ENCODE data around the gene LYPD3.

The LYPD3 gene

GRCh38 chr19:43468354-43469159 is 3.1 kb upstream of the LYPD3 start:
- no peak for DNase-seq (ENCODE audit: insufficient read length, low spot score)
- FAIRE-seq, result no peak
- no peak for TF ChIP-seq CTCF (IDR thresholded peaks at IDR 0.05; ENCODE audit: insufficient read depth, missing control alignments)

DNA sequence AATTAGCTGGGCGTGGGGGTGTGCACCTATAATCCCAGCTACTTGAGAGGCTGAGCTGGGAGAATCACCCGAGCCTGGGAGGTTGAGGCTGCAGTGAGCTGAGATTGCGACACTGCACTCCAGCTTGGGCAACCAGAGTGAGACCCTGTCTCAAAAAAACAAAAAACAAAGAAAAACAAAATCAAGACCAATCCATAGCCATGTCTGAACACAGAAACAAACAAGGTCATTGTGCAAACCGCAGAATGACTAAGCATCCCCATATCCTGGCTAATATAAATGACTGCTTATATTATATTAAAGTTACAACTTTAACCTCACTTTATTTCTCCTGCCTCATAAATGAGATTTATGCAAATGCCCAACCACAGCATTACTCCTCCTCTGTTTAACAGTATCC is 2.3 kb upstream of the LYPD3 start:
- DNase-seq (ENCODE audit: insufficient read length, low spot score) (no peak), FAIRE-seq (no peak)
- TF ChIP-seq CTCF (IDR thresholded peaks at IDR 0.05; ENCODE audit: insufficient read depth, missing control alignments), result no peak

DNA sequence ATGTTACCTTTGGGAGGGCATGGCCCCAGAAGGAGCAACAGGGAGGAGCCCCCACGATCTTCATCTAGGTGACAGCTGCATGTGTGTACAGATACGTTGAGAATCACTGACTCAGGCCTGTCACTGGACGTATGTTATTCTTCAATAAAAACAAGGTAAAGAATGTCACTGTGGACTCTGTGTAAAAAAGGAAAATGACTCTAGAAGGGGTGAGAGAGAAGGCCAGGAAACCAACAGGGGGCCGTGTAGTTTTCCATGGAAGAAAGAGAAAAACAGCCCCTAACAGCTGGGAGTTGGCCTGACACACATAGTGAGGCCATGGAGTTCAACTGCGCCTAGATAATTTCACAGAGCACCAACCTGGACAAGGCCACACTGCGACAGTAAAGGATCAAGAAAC is 1.9 kb upstream of the LYPD3 start:
- FAIRE-seq, result no peak
- no peak for DNase-seq (ENCODE audit: insufficient read length, low spot score)

DNA sequence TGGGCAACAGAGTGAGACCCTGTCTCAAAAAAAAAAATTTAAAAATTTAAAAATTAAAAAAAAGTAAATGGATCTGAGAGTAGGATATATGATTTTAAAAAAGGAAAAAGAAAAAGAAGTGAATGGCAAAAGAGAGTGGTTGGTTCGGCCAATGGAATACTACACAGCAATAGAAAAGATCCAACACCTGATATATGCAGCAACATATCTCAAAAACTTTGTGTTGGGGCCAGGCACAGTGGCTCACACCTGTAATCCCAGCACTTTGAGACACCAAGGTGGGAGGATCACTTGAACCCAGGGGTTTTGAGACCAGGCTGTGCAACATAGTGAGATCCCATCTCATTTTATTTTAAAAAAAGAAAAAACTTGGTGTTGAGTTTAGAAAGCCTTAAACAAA is 1.4 kb upstream of the LYPD3 start:
- DNase-seq (ENCODE audit: insufficient read length, low spot score), result no peak
- no peak for TF ChIP-seq CTCF (IDR thresholded peaks at IDR 0.05; ENCODE audit: insufficient read depth, missing control alignments)
- FAIRE-seq, result no peak

More for the DNA sequence above, 1.9 kb upstream of the LYPD3 start:
- no peak for TF ChIP-seq CTCF (IDR thresholded peaks at IDR 0.05; ENCODE audit: insufficient read depth, missing control alignments)

DNA sequence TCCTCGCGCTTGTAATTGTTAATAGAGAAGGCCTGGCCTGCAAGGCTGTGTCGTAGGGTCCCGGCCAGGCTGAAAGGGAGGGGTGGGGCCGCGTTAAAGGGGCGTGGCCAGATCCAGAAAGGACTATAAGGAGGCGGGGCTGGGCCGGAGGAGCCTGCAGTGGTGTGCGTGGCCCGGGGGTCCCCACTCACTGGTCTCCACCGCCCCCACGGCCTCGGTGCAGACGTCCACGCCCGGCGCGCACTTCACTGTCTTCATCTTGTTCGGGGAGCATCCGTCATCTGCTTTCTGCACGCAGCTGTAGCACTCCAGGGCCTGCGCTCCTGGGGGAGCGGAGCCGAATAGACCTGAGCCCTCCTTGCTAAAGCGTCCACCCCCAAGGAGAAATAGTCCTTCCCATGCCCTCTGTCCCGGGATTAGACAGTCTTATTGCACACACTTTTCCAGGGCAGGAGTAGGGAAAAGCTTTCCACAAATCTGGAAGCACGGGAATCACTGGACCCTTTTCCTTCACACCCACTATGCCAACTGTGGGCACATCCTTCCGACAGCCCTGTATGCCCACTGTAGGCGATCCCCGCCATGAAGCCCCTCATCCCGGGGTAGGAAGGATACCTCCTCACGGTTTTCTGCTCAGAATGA is 1.2 kb downstream of the LYPD3 start:
- no peak for TF ChIP-seq CTCF (IDR thresholded peaks at IDR 0.05; ENCODE audit: insufficient read depth, missing control alignments)
- FAIRE-seq (no peak), DNase-seq (ENCODE audit: insufficient read length, low spot score) (peak; percentile 76)

GRCh38 chr19:43463381-43464133 is 1.9 kb downstream of the LYPD3 start:
- peak; percentile 91 for DNase-seq (ENCODE audit: insufficient read length, low spot score)
- TF ChIP-seq CTCF (IDR thresholded peaks at IDR 0.05; ENCODE audit: insufficient read depth, missing control alignments), result no peak
- no peak for FAIRE-seq
